ENCODE results near the gene MCM7.

GRCh38 chr7:100132126-100132525 lies 30.9 kb upstream of the MCM7 start:
- TF ChIP-seq POLR2A (IDR thresholded peaks at IDR 0.05; ENCODE audit: low read depth, low read length) (no peak), RAD21 (IDR thresholded peaks at IDR 0.05; ENCODE audit: low read length) (no peak), CTCF (conservative IDR thresholded peaks at IDR 0.05; ENCODE audit: low read depth, low read length) (no peak), RFX5 (IDR thresholded peaks at IDR 0.05; ENCODE audit: low read depth, low read length) (no peak), CHD1 (IDR thresholded peaks at IDR 0.05; ENCODE audit: low read depth, low read length) (no peak)
